Suprapubic skin (tissue), 4 donors: ENCODE measurements around the gene TARBP1. TPM values are rescaled to one million over a fixed set of nuclear protein-coding genes. Genes with fewer than 3 reads are reported as not detected.

ENCODE experiments used
- DNase-seq, 2 donors: peaks; one replicate each; pipeline ENCODE4 v3.0.0-alpha.2; 2019; ENCODE audit warnings: low spot score in 2 of 2
- H3K27ac ChIP-seq: fragments of 200-600 bp; sonication (generic); one replicate; pipeline ENCODE4 v1.5.1; 2019
- H3K27me3 ChIP-seq: fragments of 200-600 bp; sonication (generic); one replicate; pipeline ENCODE4 v1.5.1; 2019
- H3K36me3 ChIP-seq: fragments of 200-600 bp; sonication (generic); one replicate; pipeline ENCODE4 v1.5.1; 2019
- H3K4me1 ChIP-seq: fragments of 200-600 bp; sonication (generic); one replicate; pipeline ENCODE4 v1.5.1; 2019
- H3K4me3 ChIP-seq: fragments of 200-600 bp; sonication (generic); one replicate; pipeline ENCODE4 v1.5.1; 2019; ENCODE audit warnings: mild to moderate bottlenecking
- H3K9me3 ChIP-seq: fragments of 200-600 bp; sonication (generic); one replicate; pipeline ENCODE4 v1.5.1; 2019
- CTCF ChIP-seq, 2 donors: fragments of 200-600 bp in 1 of 2; fragments of 450-650 bp in 1 of 2; sonication (generic) in 1 of 2; IDR thresholded peaks; one replicate each; pipeline ENCODE4 v1.5.1; 2016 to 2019; ENCODE audit warnings: antibody characterized with exemption in 2 of 2, mild to moderate bottlenecking in 1 of 2, moderate library complexity in 1 of 2
- EP300 ChIP-seq: sonication (generic); formaldehyde crosslinking; IDR thresholded peaks from one replicate; pipeline ENCODE4 v1.6.1; 2017; ENCODE audit warnings: antibody characterized with exemption
- POLR2A ChIP-seq, 2 donors: fragments of 450-650 bp; IDR thresholded peaks; one replicate each; pipeline ENCODE4 v1.6.1; 2017; ENCODE audit warnings: antibody characterized with exemption in 2 of 2, mild to moderate bottlenecking in 2 of 2, moderate library complexity in 2 of 2
- POLR2AphosphoS5 ChIP-seq, 3 donors: sonication (generic); formaldehyde crosslinking; IDR thresholded peaks; one replicate each; pipeline ENCODE4 v1.6.1; 2017; ENCODE audit warnings: antibody characterized with exemption in 3 of 3
- WGBS: methylation state at CpG from one replicate; pipeline ENCODE4 v1.1.5; 2018; 5-methylcytosine and 5-hydroxymethylcytosine counted together
- total RNA-seq, 4 donors: library from RNA; depleted of rRNA; stranded (reverse); fragments of >200 nt; gene quantifications; one replicate each; pipeline ENCODE4 v1.1.0, GENCODE V29; 2016

Gene TARBP1
- total RNA-seq, 4 donors from 2014 or later, result 21.1 to 78.2 (median 23.5) TPM

GRCh38 chr1:234477386-234478151 lies 1.4 kb downstream of the TARBP1 start:
- WGBS, result 21% methylated on average over 15 of the region's 15 CpGs
- Histone ChIP-seq H3K4me1 (peaks cover 16% of the 10 kb centered on the region), H3K4me3 (peak overlapping the region; percentile 86)

GRCh38 chr1:234476172-234476571 lies 2.8 kb downstream of the TARBP1 start:
- Histone ChIP-seq H3K36me3 (no peaks in the 10 kb centered on the region), H3K4me1 (peaks cover 16% of the 10 kb centered on the region), H3K9me3 (no peaks in the 10 kb centered on the region), H3K4me3 (no peak overlapping the region), H3K27ac (no peak overlapping the region), H3K27me3 (no peaks in the 10 kb centered on the region)
- DNase-seq, result no peak
- WGBS, result 87% methylated on average over 5 of the region's 5 CpGs
- no peak for TF ChIP-seq EP300

More at GRCh38 chr1:234477386-234478151, 1.4 kb downstream of the TARBP1 start:
- no peaks in the 10 kb centered on the region for H3K27me3 ChIP-seq
- no peaks in the 10 kb centered on the region for H3K36me3 ChIP-seq
- H3K27ac ChIP-seq, result peak overlapping the region; percentile 98
- DNase-seq, result no peak
- no peaks in the 10 kb centered on the region for H3K9me3 ChIP-seq
- TF ChIP-seq POLR2AphosphoS5 (IDR thresholded peaks at IDR 0.05), result no peak
- TF ChIP-seq POLR2A (IDR thresholded peaks at IDR 0.05), result no peak
- no peak for TF ChIP-seq EP300
- no peak for TF ChIP-seq CTCF (IDR thresholded peaks at IDR 0.05)

- H3K9me3 ChIP-seq, result no peaks in the 10 kb centered on the region
- no peaks in the 10 kb centered on the region for H3K27me3 ChIP-seq
- TF ChIP-seq POLR2A (IDR thresholded peaks at IDR 0.05), result no peak
- no peak for TF ChIP-seq EP300
- no peak for TF ChIP-seq POLR2AphosphoS5 (IDR thresholded peaks at IDR 0.05)
- 75% methylated on average over 12 of the region's 12 CpGs for WGBS
- peaks cover 16% of the 10 kb centered on the region for H3K4me1 ChIP-seq
- no peak for DNase-seq
- H3K4me3 ChIP-seq, result no peak overlapping the region
- no peaks in the 10 kb centered on the region for H3K36me3 ChIP-seq
- H3K27ac ChIP-seq, result no peak overlapping the region
Measured at GRCh38 chr1:234475167-234475793, 3.7 kb downstream of the TARBP1 start.

GRCh38 chr1:234474375-234474774 lies 4.6 kb downstream of the TARBP1 start:
- Histone ChIP-seq H3K36me3 (no peaks in the 10 kb centered on the region), H3K9me3 (no peaks in the 10 kb centered on the region), H3K4me3 (no peak overlapping the region), H3K27ac (no peak overlapping the region), H3K4me1 (peaks cover 16% of the 10 kb centered on the region), H3K27me3 (no peaks in the 10 kb centered on the region)
- DNase-seq, result no peak
- WGBS, result 68% methylated on average over 2 of the region's 2 CpGs
- TF ChIP-seq POLR2AphosphoS5 (IDR thresholded peaks at IDR 0.05), result no peak
- TF ChIP-seq POLR2A (IDR thresholded peaks at IDR 0.05), result no peak
- no peak for TF ChIP-seq EP300
- no peak for TF ChIP-seq CTCF (IDR thresholded peaks at IDR 0.05)

- Histone ChIP-seq H3K9me3 (no peaks in the 10 kb centered on the region), H3K36me3 (no peaks in the 10 kb centered on the region), H3K4me1 (peaks cover 13% of the 10 kb centered on the region), H3K4me3 (no peak overlapping the region), H3K27ac (no peak overlapping the region), H3K27me3 (no peaks in the 10 kb centered on the region)
- TF ChIP-seq POLR2AphosphoS5 (IDR thresholded peaks at IDR 0.05) (no peak), POLR2A (IDR thresholded peaks at IDR 0.05) (no peak), EP300 (no peak), CTCF (IDR thresholded peaks at IDR 0.05) (no peak)
- 90% methylated on average over 3 of the region's 3 CpGs for WGBS
- no peak for DNase-seq
Measured at GRCh38 chr1:234473118-234473517, 5.9 kb downstream of the TARBP1 start.

- Histone ChIP-seq H3K4me1 (no peaks in the 10 kb centered on the region), H3K27me3 (no peaks in the 10 kb centered on the region), H3K36me3 (peaks cover 21% of the 10 kb centered on the region), H3K4me3 (no peak overlapping the region), H3K27ac (no peak overlapping the region), H3K9me3 (no peaks in the 10 kb centered on the region)
- DNase-seq, result no peak
- TF ChIP-seq CTCF (IDR thresholded peaks at IDR 0.05) (no peak), POLR2A (IDR thresholded peaks at IDR 0.05) (no peak), EP300 (no peak), POLR2AphosphoS5 (IDR thresholded peaks at IDR 0.05) (no peak)
Measured at GRCh38 chr1:234469376-234469775, 9.6 kb downstream of the TARBP1 start.
